C4-2B (cell line): ENCODE measurements around the gene NR1I2.

Experiments used
- H3K27ac ChIP-seq: fragments of 450-650 bp; 2 replicates; pipeline ENCODE4 v1.5.1; 2017
- CTCF ChIP-seq: fragments of 450-650 bp; conservative IDR thresholded peaks from 2 replicates; pipeline ENCODE4 v1.5.1; 2017; ENCODE audit warnings: mild to moderate bottlenecking
- ZFX ChIP-seq: fragments of 450-650 bp; IDR thresholded peaks from 2 replicates; pipeline ENCODE4 v1.6.1; 2017

The NR1I2 gene

GRCh38 chr3:119808843-119809242 lies 26.9 kb downstream of the NR1I2 start:
- no peak overlapping the region for H3K27ac ChIP-seq
- no peak for TF ChIP-seq CTCF
- TF ChIP-seq ZFX, result no peak

GRCh38 chr3:119809249-119810017 lies 27.5 kb downstream of the NR1I2 start:
- no peak overlapping the region for H3K27ac ChIP-seq
- TF ChIP-seq CTCF, result no peak
- TF ChIP-seq ZFX, result no peak

GRCh38 chr3:119810018-119810435 lies 28.1 kb downstream of the NR1I2 start:
- TF ChIP-seq CTCF (no peak), ZFX (no peak)
- no peak overlapping the region for H3K27ac ChIP-seq

- TF ChIP-seq ZFX, result no peak
- no peak for TF ChIP-seq CTCF
- no peak overlapping the region for H3K27ac ChIP-seq
These were observed 30.7 kb downstream of the NR1I2 start for GRCh38 chr3:119812491-119813058.

- no peak for TF ChIP-seq ZFX
- no peak overlapping the region for H3K27ac ChIP-seq
These were observed 33.8 kb downstream of the NR1I2 start for GRCh38 chr3:119815716-119816115.

- no peak overlapping the region for H3K27ac ChIP-seq
- no peak for TF ChIP-seq ZFX
- TF ChIP-seq CTCF, result no peak
These were observed 35.2 kb downstream of the NR1I2 start for GRCh38 chr3:119817071-119817470.

GRCh38 chr3:119817583-119818363 lies 35.9 kb downstream of the NR1I2 start:
- H3K27ac ChIP-seq, result no peak overlapping the region
- TF ChIP-seq ZFX (no peak), CTCF (no peak)
